LNCAP (cell line): ENCODE data around the gene ENG.

ENCODE experiments used
- TF ChIP-seq, protein P1 (sequence below): fragments of 450-650 bp; IDR thresholded peaks from 2 replicates; pipeline ENCODE4 v1.5.1; 2017; ENCODE audit warnings: mild to moderate bottlenecking

Gene ENG

DNA sequence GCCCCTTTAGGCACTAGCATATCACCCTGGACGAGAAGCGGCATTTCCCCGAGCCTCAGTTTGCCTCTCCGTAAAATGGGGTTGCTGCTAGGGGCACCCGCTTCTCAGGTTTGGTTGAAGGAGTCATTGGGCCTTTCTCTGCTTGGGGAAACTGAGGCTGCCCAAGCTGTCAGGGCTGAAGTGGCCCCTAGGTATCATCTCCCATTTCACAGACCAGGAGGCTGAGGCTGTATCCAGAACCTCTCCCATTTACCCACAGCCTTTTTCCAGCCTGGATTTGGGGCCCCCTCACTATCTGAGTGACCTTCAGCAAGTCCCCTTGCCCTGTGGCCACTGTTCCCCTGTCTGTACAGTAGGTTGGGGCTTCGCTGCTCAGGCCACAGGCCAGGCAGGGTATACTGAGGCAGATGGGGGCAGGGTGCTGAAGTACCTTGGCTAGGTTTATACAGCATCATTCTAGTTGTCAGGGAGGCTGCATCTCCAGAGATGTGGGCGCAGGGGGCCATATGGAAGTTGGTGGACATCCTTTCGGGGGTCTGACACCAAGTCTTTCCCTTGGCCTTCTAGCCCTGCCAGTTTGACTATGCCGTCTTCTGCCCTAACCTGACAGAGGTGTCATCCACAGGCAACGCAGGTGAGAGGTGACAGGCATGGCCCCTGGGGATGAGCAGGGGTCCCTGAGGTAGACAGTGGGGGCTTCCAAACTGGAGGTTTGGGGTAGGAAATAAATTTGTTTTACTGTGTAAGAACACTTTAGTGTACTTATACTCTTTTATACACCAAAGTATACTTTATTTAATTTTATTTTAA, 43.9 kb downstream of the ENG start:
- TF ChIP-seq, protein P1, sequence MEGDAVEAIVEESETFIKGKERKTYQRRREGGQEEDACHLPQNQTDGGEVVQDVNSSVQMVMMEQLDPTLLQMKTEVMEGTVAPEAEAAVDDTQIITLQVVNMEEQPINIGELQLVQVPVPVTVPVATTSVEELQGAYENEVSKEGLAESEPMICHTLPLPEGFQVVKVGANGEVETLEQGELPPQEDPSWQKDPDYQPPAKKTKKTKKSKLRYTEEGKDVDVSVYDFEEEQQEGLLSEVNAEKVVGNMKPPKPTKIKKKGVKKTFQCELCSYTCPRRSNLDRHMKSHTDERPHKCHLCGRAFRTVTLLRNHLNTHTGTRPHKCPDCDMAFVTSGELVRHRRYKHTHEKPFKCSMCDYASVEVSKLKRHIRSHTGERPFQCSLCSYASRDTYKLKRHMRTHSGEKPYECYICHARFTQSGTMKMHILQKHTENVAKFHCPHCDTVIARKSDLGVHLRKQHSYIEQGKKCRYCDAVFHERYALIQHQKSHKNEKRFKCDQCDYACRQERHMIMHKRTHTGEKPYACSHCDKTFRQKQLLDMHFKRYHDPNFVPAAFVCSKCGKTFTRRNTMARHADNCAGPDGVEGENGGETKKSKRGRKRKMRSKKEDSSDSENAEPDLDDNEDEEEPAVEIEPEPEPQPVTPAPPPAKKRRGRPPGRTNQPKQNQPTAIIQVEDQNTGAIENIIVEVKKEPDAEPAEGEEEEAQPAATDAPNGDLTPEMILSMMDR, result no peak

DNA sequence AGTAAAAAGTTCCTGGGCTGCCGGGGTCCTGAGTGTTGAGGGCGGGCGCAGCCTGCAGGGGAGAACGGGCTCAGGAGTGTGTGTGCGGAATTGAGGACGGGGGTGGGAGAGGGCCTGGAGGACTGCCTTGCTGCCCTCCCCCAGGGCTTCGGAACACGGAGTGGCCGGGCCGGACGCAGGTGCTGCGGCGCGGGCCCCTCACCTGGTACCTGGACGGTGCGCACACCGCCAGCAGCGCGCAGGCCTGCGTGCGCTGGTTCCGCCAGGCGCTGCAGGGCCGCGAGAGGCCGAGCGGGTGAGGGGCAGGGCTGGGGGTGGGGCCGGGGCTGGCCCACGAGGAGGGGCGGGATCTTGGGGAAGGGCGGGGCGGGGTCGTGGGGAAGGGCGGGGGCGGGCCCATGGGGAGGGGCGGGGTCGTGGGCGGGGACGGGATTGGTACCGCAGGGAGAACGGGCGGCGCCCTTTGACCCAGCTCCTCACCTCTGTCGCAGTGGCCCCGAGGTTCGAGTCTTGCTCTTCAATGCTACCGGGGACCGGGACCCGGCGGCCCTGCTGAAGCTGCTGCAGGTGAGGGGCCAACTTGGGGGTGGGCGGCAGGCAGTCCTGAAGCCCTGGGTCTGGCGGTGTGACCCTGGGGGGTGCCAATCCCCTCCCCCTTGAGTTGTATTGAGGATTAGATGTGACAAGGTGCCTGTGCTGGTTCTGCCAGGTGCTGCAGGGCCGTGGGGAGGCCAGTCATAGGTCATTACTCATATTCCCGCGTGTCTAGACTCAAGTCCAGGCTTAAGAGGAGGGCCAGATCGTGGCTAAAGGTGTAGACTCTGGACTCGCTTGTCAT, 44.7 kb downstream of the ENG start:
- TF ChIP-seq, protein P1, result no peak

DNA sequence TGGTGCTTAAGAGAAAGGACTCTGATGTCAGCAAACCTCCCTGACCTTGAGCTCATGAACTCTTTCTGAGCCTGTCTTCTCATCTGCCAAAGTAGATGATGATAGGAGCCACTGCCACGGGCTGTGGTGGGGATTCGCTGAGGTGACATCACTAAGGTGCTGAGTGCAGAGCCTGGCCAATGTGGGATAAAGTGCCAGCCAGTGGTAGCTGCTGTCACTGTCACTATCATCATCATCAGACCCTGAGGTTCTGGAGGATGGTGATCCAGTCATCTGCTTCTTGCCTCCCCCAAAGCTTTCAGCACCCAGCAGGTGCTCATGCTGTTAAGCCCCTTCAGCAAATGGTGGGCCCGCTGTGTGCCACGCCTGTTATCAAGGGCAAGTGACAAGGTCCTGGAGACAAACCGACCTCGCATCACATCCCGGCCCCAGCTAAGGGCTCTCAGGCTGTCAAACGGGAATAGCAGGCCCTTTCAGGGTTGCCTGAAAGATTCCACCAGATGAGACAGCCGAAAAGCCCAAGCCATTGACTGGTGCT, 45.4 kb downstream of the ENG start:
- TF ChIP-seq, protein P1, result no peak

DNA sequence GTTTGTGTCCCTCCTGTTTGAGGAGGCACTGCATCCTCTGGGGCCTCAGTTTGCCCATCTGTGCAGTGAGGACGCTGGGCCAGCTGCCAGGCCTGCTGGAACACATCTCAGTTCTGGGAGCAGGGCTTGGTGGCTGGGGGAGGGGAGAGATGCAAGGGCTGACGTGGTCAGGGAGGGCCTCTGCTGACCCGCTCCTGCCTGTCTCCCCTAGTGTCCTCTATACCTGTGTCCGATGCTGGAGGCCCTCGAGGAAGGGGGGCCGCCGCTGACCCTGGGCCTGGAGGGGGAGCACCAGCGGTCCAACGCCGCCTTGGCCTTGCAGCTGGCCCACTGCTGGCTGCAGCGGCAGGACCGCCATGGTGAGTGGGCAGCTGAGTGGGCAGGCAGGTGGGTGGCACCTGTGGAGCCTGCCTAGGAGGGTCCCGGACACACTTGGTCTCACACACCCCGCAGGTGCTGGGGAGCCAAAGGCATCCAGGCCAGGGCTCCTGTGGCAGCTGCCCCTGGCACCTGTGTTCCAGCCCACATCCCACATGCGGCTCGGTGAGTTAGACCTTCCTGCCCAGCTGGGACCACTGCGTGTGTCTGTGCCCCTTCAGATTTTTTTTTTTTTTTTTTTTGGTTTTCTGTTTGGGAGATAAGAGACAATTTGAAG, 46.0 kb downstream of the ENG start:
- TF ChIP-seq, protein P1, result no peak

DNA sequence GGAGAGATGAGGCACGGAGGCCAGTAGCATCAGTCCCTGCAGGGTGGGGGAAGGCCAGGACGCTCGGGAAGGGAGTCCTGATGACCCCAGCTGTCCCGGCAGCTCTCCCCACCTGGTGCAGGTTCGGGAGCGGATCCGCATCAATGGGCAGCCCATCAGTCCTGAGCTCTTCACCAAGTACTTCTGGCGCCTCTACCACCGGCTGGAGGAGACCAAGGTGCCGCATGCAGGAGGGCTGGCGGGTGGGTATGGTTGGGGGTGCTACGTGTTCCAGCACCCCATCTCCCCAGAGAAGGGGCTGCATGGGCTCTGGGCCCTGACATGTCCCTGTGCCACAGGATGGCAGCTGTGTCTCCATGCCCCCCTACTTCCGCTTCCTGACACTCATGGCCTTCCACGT, 47.6 kb downstream of the ENG start:
- TF ChIP-seq, protein P1, result no peak

DNA sequence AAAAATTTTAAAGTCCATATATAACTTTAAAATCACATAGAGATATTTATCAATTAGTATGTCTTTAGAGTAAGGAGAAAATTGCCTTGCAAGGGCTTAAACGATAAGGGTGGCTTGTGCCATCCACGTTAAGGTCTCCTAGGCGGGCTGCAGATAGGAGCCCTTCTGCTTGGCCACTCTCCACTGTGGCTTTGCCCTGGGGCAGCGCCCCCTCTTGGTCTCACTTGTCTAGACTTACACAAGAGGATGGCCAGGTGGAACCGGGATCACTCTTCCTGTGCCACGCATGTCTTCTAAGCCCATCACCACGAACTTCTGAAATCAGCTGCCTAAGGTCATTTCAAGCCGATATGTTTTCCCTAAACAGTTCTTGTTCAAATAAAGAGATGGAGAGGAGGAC, 48.8 kb downstream of the ENG start:
- TF ChIP-seq, protein P1, result no peak

DNA sequence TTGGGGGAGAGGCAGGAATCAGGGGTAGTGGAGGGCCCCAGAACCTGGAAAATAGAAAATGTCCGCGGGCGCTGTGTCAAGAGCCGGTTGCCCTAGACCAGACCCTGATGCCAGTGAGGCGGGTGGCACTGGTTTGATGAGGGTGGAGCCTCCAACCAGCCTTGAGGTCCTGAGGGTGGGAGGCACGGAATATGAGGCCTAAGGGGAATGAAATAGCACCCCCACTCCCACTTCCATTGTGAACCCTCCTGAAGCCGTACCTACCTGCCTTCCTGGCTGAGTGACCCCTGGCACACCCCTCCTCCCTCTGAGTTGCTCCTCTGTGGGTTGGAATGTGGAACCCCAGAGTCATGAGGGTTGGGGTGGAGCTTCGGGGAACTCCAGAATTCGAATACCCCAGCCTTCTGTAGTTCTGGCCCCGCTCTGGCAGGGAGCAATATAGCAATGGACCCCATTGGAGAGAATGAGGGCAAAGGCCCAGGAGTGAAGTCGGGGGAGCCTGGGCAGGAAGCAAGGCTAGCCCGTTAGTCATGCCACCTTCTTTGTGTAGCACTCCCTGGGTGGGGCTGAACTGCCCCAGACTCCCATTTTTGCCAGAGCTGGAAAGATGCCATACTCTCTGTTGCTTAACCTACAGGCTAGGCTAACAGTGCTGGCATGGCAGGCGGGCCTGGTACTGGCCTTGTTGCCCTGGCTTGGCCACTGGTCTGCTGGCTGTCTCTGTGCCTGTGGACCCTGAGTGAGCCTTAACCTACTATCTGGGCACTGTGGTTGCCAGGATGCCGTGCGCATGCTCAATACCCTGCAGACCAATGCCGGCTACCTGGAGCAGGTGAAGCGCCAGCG, 50.7 kb downstream of the ENG start:
- TF ChIP-seq, protein P1, result no peak
